ENCODE results near the gene ZNF814.
"Not testable (repeated sequence)": the region's sequence is repeated elsewhere in the genome, so short reads cannot be mapped to it uniquely, and the experiment has no call there.

Gene ZNF814

GRCh38 chr19:57888560-57889231, at the start of gene ZNF814:
Gene ZNF814 (minus strand): TSS chr19:57889037. CDS start chr19:57888802, 235 bp downstream.
- DNase-seq (ENCODE audit: low spot score): peak; percentile 83

GRCh38 chr19:57935731-57936130, 46.9 kb upstream of the ZNF814 start:
- DNase-seq (ENCODE audit: low spot score): no peak

GRCh38 chr19:57934820-57935665, 46.2 kb upstream of the ZNF814 start, which contains the start of gene ZNF418:
Gene ZNF418 (minus strand): TSS chr19:57935402. CDS start chr19:57933822, 1,580 bp downstream.
- DNase-seq (ENCODE audit: low spot score): peak; percentile 68

GRCh38 chr19:57927587-57927986, 38.8 kb upstream of the ZNF814 start:
- DNase-seq (ENCODE audit: low spot score): no peak

GRCh38 chr19:57916168-57916995, 27.5 kb upstream of the ZNF814 start, which contains the start of gene ZNF417:
Gene ZNF417 (minus strand): TSS chr19:57916592. CDS start chr19:57916411, 181 bp downstream.
- peak; percentile 88 for DNase-seq (ENCODE audit: low spot score)

- no peak for DNase-seq (ENCODE audit: low spot score)
These were observed 25.7 kb upstream of the ZNF814 start for GRCh38 chr19:57914531-57914930.

GRCh38 chr19:57907394-57907793, 18.6 kb upstream of the ZNF814 start:
- DNase-seq (ENCODE audit: low spot score): no peak

- no peak for DNase-seq (ENCODE audit: low spot score)
These were observed 16.4 kb upstream of the ZNF814 start for GRCh38 chr19:57905258-57905657.

- DNase-seq (ENCODE audit: low spot score): no peak
These were observed 14.9 kb upstream of the ZNF814 start for GRCh38 chr19:57903618-57904184.

GRCh38 chr19:57900311-57900710, 11.5 kb upstream of the ZNF814 start:
- no peak for DNase-seq (ENCODE audit: low spot score)

GRCh38 chr19:57890706-57891105, 1.9 kb upstream of the ZNF814 start:
- DNase-seq (ENCODE audit: low spot score): not testable (repeated sequence)

- DNase-seq (ENCODE audit: low spot score): no peak
These were observed 704 bp downstream of the ZNF814 start for GRCh38 chr19:57888107-57888559.

GRCh38 chr19:57887195-57887941, 1.5 kb downstream of the ZNF814 start:
- DNase-seq (ENCODE audit: low spot score): peak; percentile 36

- DNase-seq (ENCODE audit: low spot score): no peak
These were observed 2.8 kb downstream of the ZNF814 start for GRCh38 chr19:57886046-57886445.

GRCh38 chr19:57873883-57874799, 14.7 kb downstream of the ZNF814 start:
- DNase-seq (ENCODE audit: low spot score): not testable (repeated sequence)

- no peak for DNase-seq (ENCODE audit: low spot score)
These were observed 16.4 kb downstream of the ZNF814 start for GRCh38 chr19:57872450-57872849.

GRCh38 chr19:57870225-57870624, 18.6 kb downstream of the ZNF814 start:
- DNase-seq (ENCODE audit: low spot score): no peak

GRCh38 chr19:57869655-57870054, 19.2 kb downstream of the ZNF814 start:
- DNase-seq (ENCODE audit: low spot score): not testable (repeated sequence)

GRCh38 chr19:57867868-57868492, 20.9 kb downstream of the ZNF814 start:
- DNase-seq (ENCODE audit: low spot score): no peak
